ENCODE data around the gene ALDOC. TPM values are rescaled to one million over a fixed set of nuclear protein-coding genes. Genes with fewer than 3 reads are reported as not detected.
"Not testable (repeated sequence)": the region's sequence is repeated elsewhere in the genome, so short reads cannot be mapped to it uniquely, and the experiment has no call there.

Gene ALDOC
- 1.3 and 2.1 TPM in 2 replicates for total RNA-seq (2014; rRNA removed; shearing (Covaris generic))

DNA sequence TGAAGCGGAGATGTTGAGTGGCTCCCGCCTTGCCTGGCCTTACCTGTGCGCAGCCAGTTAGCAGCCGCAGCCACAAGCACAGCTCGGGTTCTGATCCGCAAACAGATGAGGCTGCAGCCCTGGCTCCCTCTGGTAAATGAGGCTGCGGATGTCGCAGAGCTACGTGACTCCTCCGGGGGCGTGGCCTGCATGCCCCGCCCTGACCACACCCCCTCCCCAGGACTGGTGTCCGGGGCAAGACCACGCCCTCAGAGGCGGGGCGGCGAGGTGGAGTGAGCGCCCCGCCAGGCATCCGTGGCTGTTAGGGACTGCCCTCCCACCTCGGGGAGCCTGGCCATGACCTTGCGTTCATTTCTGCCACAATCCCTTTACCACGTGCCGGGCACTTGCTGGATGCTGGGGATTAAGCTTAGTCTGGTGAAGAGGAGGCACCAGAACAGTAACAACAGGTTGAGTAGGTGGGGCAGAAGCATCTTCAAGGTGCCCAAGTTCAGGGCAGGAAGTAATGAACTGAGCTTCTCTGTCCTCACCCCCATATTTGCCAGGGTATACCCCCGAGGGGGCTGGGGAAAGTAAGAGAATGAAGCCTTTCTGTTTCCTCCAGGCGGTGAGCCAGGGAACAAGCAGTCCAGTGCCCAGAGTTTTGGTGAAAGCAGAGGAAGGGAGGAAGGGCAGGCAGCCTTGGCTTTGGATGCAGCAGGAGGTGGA is at the start of gene ALDOC:
Gene ALDOC, minus strand, starts transcription at position 138 of the 708 bp plus-strand sequence. CDS start 1,363 bp downstream, outside the sequence.
- DNase-seq (ENCODE audit: low spot score), result peak; percentile 62

DNA sequence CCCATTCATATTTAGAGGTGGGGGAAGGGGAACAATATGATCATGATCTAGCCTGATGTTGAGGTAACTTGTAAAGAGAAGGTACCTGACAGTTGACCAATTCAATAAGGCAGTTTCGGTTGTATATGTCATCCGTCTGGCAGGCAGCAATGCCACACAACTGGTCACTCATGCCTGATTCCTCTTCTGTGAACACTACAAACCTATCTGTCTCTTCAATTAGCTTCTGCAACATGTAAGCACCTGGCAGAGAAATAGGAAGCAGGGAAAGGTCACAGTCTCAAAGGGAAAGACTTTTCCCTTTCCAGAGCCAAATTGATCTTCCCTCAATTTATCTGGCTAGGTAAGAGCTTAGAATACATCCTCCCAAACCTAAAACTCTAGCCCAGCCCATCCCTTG is 47.5 kb upstream of the ALDOC start:
- DNase-seq (ENCODE audit: low spot score), result no peak

DNA sequence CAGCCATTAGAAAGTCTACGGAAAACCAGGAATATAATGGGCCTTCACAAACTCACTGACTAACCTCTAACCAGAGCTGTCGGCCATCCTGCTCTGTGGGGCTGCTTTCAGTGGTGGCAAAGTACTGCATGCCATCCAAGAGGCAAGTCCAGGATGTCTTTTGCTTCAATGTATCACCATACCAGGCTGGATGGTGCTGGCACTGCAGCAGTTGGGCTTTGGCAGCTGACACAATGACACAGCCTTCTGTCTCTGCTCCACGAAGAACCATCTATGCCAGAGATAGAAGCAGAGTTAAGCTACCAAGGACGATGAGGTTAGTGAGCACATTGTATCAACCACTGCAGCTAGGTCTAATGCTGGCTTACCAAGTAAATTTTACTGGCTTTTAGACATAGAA is 47.0 kb upstream of the ALDOC start:
- DNase-seq (ENCODE audit: low spot score), result no peak

GRCh38 chr17:28622186-28622585 is 45.5 kb upstream of the ALDOC start:
- DNase-seq (ENCODE audit: low spot score), result no peak

GRCh38 chr17:28620010-28620409 is 43.3 kb upstream of the ALDOC start:
- DNase-seq (ENCODE audit: low spot score), result no peak

GRCh38 chr17:28618464-28618863 is 41.8 kb upstream of the ALDOC start:
- DNase-seq (ENCODE audit: low spot score), result no peak

DNA sequence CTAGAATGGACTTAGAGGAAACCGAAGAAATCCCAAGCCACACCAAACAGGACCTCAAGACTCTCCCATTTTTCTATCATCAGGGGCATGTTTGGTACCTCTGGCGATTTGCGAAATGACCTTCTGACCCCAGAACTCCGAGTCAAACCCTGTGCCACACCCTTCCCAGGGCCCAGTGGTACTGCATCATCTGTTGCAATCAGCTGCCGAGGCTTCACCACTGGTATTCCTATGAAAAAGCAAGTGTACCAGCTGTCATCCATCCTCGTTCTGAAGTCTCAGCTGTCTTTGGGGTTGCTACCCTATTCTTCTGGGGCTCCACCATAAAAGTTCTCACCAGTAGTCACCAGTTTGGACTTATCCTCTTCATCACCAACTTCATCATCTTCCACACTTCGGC is 39.6 kb upstream of the ALDOC start:
- no peak for DNase-seq (ENCODE audit: low spot score)

GRCh38 chr17:28615260-28615940 is 38.7 kb upstream of the ALDOC start:
- no peak for DNase-seq (ENCODE audit: low spot score)

GRCh38 chr17:28613931-28614381 is 37.3 kb upstream of the ALDOC start, which contains the start of gene RSKR:
TSS of gene RSKR (minus strand) at chr17:28614185. CDS start at chr17:28614161, 24 bp downstream.
- DNase-seq (ENCODE audit: low spot score), result no peak

- DNase-seq (ENCODE audit: low spot score), result peak; percentile 27
Measured at GRCh38 chr17:28612936-28613872, 36.5 kb upstream of the ALDOC start.

GRCh38 chr17:28612531-28612930 is 35.8 kb upstream of the ALDOC start:
- DNase-seq (ENCODE audit: low spot score), result no peak

GRCh38 chr17:28610376-28610775 is 33.7 kb upstream of the ALDOC start:
- no peak for DNase-seq (ENCODE audit: low spot score)

GRCh38 chr17:28604031-28604430 is 27.3 kb upstream of the ALDOC start:
- not testable (repeated sequence) for DNase-seq (ENCODE audit: low spot score)

- peak; percentile 91 for DNase-seq (ENCODE audit: low spot score)
Measured at GRCh38 chr17:28599311-28600184, 22.9 kb upstream of the ALDOC start.

GRCh38 chr17:28598799-28599310 is 22.2 kb upstream of the ALDOC start, which contains the start of gene SPAG5:
TSS of gene SPAG5 (minus strand) at chr17:28599025. CDS start at chr17:28598946, 79 bp downstream.
- DNase-seq (ENCODE audit: low spot score), result peak; percentile 95

DNA sequence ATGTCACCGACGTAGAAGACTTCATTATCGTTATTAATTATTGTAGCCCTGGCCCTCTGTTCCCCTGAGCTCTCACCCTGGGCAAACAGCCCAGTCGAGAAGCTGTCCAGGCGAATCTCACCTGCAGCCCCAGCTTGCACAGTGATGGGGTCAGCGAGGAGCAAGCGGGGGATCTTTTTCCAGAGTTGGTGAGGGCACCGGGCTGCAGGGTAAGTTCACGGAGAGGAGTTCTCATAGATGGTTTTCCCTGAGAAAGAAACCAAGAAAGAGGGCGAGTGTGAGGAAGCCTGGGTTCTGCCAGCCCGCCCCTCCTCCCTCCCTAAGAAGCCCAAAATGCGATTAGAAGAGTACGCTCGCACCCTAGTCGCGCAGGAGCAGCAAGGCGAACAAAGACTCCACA is 21.7 kb upstream of the ALDOC start:
- DNase-seq (ENCODE audit: low spot score), result no peak

- DNase-seq (ENCODE audit: low spot score), result no peak
Measured at GRCh38 chr17:28597606-28598383, 21.1 kb upstream of the ALDOC start.

- DNase-seq (ENCODE audit: low spot score), result no peak
Measured at GRCh38 chr17:28592260-28592659, 15.6 kb upstream of the ALDOC start.

- no peak for DNase-seq (ENCODE audit: low spot score)
Measured at GRCh38 chr17:28585851-28586250, 9.2 kb upstream of the ALDOC start.

DNA sequence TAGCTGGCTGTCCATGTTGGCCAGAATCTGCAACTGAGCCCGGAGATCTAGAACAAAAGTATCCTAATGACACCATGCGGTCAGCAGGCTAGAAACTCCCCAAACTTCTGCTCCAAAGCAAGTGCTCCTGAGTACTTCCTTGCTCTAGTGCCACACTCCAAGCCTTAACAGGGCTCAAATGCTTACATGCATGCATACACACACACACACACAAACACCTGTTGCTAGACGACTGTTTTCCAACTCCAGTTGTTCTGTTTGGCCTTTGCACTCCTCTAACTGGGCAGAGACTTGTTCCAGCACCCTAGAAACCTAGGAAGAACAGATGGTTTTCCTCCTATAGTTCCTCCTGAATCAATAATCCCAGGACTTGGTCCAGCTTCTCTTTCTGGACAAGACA is 7.7 kb upstream of the ALDOC start:
- DNase-seq (ENCODE audit: low spot score), result no peak
